ENCODE data around the gene PAK4. TPM values are rescaled to one million over a fixed set of nuclear protein-coding genes. Genes with fewer than 3 reads are reported as not detected.

The PAK4 gene
- total and polyA plus RNA-seq, 3 donors from 2014 or later: 61.0 to 88.3 (median 84.3) TPM

- TF ChIP-seq CTCF (IDR thresholded peaks at IDR 0.05) (no peak), POLR2A (IDR thresholded peaks at IDR 0.05) (no peak)
- H3K27ac ChIP-seq: no peak overlapping the region
- intact Hi-C loops (cut with DNase I; ENCODE audit: low total_unique reads): no loop called here
Measured at GRCh38 chr19:39166571-39167391, 41.2 kb downstream of the PAK4 start.

GRCh38 chr19:39167461-39168257 lies 42.1 kb downstream of the PAK4 start:
- peaks cover 13% of the 10 kb centered on the region for H3K4me1 ChIP-seq
- no peaks in the 10 kb centered on the region for H3K36me3 ChIP-seq (ENCODE audit: low read depth, missing control alignments)
- H3K4me3 ChIP-seq: no peak overlapping the region
- intact Hi-C loops (cut with DNase I; ENCODE audit: low total_unique reads): no loop called here
- WGBS, 2 donors: 82 to 85% methylated on average over 16 to 25 of the region's 25 CpGs
- H3K27ac ChIP-seq: no peak overlapping the region
- TF ChIP-seq CTCF (IDR thresholded peaks at IDR 0.05) (no peak), POLR2A (IDR thresholded peaks at IDR 0.05) (no peak)
- no peak for DNase-seq
- no peaks in the 10 kb centered on the region for H3K27me3 ChIP-seq
- no peaks in the 10 kb centered on the region for H3K9me3 ChIP-seq

More at GRCh38 chr19:39166571-39167391, 41.2 kb downstream of the PAK4 start:
- peaks cover 13% of the 10 kb centered on the region for H3K4me1 ChIP-seq
- peak; percentile 68 for DNase-seq
- no peak overlapping the region for H3K4me3 ChIP-seq
- H3K27me3 ChIP-seq: no peaks in the 10 kb centered on the region
- H3K9me3 ChIP-seq: no peaks in the 10 kb centered on the region
- no peaks in the 10 kb centered on the region for H3K36me3 ChIP-seq (ENCODE audit: low read depth, missing control alignments)
- WGBS, 2 donors: 53 to 67% methylated on average over 7 to 24 of the region's 24 CpGs

GRCh38 chr19:39168258-39169142 lies 42.9 kb downstream of the PAK4 start:
- no peaks in the 10 kb centered on the region for H3K9me3 ChIP-seq
- no peak overlapping the region for H3K27ac ChIP-seq
- 91 to 93% methylated on average over 18 to 23 of the region's 23 CpGs for WGBS, 2 donors
- no peaks in the 10 kb centered on the region for H3K36me3 ChIP-seq (ENCODE audit: low read depth, missing control alignments)
- TF ChIP-seq POLR2A (IDR thresholded peaks at IDR 0.05): no peak
- TF ChIP-seq CTCF (IDR thresholded peaks at IDR 0.05): no peak
- intact Hi-C loops (cut with DNase I; ENCODE audit: low total_unique reads): no loop called here
- H3K4me1 ChIP-seq: peaks cover 13% of the 10 kb centered on the region
- H3K27me3 ChIP-seq: no peaks in the 10 kb centered on the region
- DNase-seq: no peak
- H3K4me3 ChIP-seq: no peak overlapping the region

GRCh38 chr19:39169143-39169810 lies 43.7 kb downstream of the PAK4 start:
- Histone ChIP-seq H3K4me1 (peaks cover 13% of the 10 kb centered on the region), H3K27ac (no peak overlapping the region), H3K9me3 (no peaks in the 10 kb centered on the region), H3K27me3 (no peaks in the 10 kb centered on the region), H3K4me3 (no peak overlapping the region), H3K36me3 (ENCODE audit: low read depth, missing control alignments) (no peaks in the 10 kb centered on the region)
- TF ChIP-seq POLR2A (IDR thresholded peaks at IDR 0.05): no peak
- no peak for TF ChIP-seq CTCF (IDR thresholded peaks at IDR 0.05)
- intact Hi-C loops (cut with DNase I; ENCODE audit: low total_unique reads): no loop called here
- no peak for DNase-seq
- WGBS, 2 donors: 82 to 91% methylated on average over 32 to 36 of the region's 36 CpGs
